ENCODE data around the gene CLBA1. TPM values are rescaled to one million over a fixed set of nuclear protein-coding genes. Genes with fewer than 3 reads are reported as not detected.

The CLBA1 gene
- polyA plus RNA-seq, 1 of the 3 experiments (the other 2 are of a cell fraction), result 18.5 TPM

DNA sequence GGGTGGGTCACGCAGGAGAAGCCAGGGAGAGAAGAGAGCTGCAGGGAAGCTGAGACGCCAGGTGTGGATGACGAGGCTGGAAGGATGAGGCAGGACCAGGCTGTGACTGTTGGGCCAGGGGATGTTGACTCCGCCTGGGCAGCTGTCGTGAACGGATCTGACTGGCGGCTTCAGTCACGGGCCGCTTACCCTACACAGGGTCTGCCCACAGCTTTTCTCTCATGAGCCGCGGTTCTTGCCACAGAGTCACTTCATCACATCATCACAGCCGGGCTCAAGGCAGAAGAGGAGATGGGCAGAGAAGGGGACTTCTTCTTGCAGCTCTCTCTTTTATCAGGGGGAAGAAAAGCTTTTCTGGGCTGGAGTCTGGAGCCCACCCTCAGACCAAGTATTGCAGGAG lies 7.7 kb downstream of the CLBA1 start:
- no peak for DNase-seq
- H3K4me3 ChIP-seq (ENCODE audit: low read depth in 2 of 2, low read length in 1 of 2), result no peak overlapping the region
- no peaks in the 10 kb centered on the region for H3K4me1 ChIP-seq (ENCODE audit: control insufficient read depth in 1 of 2, insufficient read depth in 2 of 2, low read depth in 1 of 2, low read length in 1 of 2)
- no peaks in the 10 kb centered on the region for H3K27me3 ChIP-seq (ENCODE audit: insufficient read depth)
- H2AFZ ChIP-seq (ENCODE audit: low read depth), result no peak overlapping the region
- H3K4me2 ChIP-seq, result no peak overlapping the region
- H3K27ac ChIP-seq (ENCODE audit: low read depth in 2 of 2, low read length in 1 of 2), result no peak overlapping the region
- ChIA-PET POLR2A (no interaction called here), CTCF (interaction anchor here (1.2 kb wide), 1 partner anchor 18 kb away, joined by 4 read pairs; no protein-coding TSS in a partner anchor)
- H3K9me2 ChIP-seq, result no peaks in the 10 kb centered on the region
- H3K9ac ChIP-seq, result no peak overlapping the region
- H3F3A ChIP-seq (replicated peaks; ENCODE audit: insufficient read depth), result peaks cover 12% of the 10 kb centered on the region
- peaks cover 15% of the 10 kb centered on the region; the same call in 1 of the 2 replicates for H3K79me2 ChIP-seq (ENCODE audit: insufficient read depth)
- peaks cover 8 to 50% of the 10 kb centered on the region in 2 experiments for H3K36me3 ChIP-seq (replicated peaks in 1 of 2; ENCODE audit: control insufficient read depth in 1 of 2, insufficient read depth in 2 of 2, low read length in 1 of 2)
- no peaks in the 10 kb centered on the region for H3K9me3 ChIP-seq
- no peak for TF ChIP-seq JUND (IDR thresholded peaks at IDR 0.05)
- no peak for TF ChIP-seq RFX5 (IDR thresholded peaks at IDR 0.05; ENCODE audit: low read length)
- no peak for TF ChIP-seq TAF1 (IDR thresholded peaks at IDR 0.05; ENCODE audit: borderline replicate concordance, low read depth, low read length)
- TF ChIP-seq, protein P1, sequence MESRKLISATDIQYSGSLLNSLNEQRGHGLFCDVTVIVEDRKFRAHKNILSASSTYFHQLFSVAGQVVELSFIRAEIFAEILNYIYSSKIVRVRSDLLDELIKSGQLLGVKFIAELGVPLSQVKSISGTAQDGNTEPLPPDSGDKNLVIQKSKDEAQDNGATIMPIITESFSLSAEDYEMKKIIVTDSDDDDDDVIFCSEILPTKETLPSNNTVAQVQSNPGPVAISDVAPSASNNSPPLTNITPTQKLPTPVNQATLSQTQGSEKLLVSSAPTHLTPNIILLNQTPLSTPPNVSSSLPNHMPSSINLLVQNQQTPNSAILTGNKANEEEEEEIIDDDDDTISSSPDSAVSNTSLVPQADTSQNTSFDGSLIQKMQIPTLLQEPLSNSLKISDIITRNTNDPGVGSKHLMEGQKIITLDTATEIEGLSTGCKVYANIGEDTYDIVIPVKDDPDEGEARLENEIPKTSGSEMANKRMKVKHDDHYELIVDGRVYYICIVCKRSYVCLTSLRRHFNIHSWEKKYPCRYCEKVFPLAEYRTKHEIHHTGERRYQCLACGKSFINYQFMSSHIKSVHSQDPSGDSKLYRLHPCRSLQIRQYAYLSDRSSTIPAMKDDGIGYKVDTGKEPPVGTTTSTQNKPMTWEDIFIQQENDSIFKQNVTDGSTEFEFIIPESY (IDR thresholded peaks at IDR 0.05; ENCODE audit: borderline replicate concordance, low read depth), result no peak
- no peak for TF ChIP-seq ELF1 (IDR thresholded peaks at IDR 0.05)
- TF ChIP-seq MXI1 (IDR thresholded peaks at IDR 0.05; ENCODE audit: low read depth, low read length), result no peak
- TF ChIP-seq YY1 (IDR thresholded peaks at IDR 0.05; ENCODE audit: low read depth), result no peak
- TF ChIP-seq, protein P2, sequence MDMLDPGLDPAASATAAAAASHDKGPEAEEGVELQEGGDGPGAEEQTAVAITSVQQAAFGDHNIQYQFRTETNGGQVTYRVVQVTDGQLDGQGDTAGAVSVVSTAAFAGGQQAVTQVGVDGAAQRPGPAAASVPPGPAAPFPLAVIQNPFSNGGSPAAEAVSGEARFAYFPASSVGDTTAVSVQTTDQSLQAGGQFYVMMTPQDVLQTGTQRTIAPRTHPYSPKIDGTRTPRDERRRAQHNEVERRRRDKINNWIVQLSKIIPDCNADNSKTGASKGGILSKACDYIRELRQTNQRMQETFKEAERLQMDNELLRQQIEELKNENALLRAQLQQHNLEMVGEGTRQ (IDR thresholded peaks at IDR 0.05; ENCODE audit: borderline replicate concordance, low read depth, low read length), result no peak
- no peak for TF ChIP-seq EP300 (IDR thresholded peaks at IDR 0.05; ENCODE audit: borderline replicate concordance in 1 of 2, low read depth in 1 of 2, low read length in 1 of 2)
- no peak for TF ChIP-seq FOXJ3 (CRISPR knock-in tag; IDR thresholded peaks at IDR 0.05)
- TF ChIP-seq RXRA (IDR thresholded peaks at IDR 0.05; ENCODE audit: borderline replicate concordance, low read depth), result no peak
- no peak for TF ChIP-seq RAD21 (IDR thresholded peaks at IDR 0.05; ENCODE audit: low read length)
- TF ChIP-seq FOXM1 (IDR thresholded peaks at IDR 0.05; ENCODE audit: low read depth), result no peak
- no peak for TF ChIP-seq NRF1 (IDR thresholded peaks at IDR 0.05; ENCODE audit: low read depth, low read length)
- no peak for TF ChIP-seq TCF12 (IDR thresholded peaks at IDR 0.05)
- TF ChIP-seq CHD2 (IDR thresholded peaks at IDR 0.05; ENCODE audit: low read length, partially characterized antibody), result no peak
- TF ChIP-seq GABPA (IDR thresholded peaks at IDR 0.05; ENCODE audit: low read depth), result no peak
- no peak for TF ChIP-seq TEAD4 (IDR thresholded peaks at IDR 0.05; ENCODE audit: borderline replicate concordance, insufficient read depth)
- TF ChIP-seq, protein P3, sequence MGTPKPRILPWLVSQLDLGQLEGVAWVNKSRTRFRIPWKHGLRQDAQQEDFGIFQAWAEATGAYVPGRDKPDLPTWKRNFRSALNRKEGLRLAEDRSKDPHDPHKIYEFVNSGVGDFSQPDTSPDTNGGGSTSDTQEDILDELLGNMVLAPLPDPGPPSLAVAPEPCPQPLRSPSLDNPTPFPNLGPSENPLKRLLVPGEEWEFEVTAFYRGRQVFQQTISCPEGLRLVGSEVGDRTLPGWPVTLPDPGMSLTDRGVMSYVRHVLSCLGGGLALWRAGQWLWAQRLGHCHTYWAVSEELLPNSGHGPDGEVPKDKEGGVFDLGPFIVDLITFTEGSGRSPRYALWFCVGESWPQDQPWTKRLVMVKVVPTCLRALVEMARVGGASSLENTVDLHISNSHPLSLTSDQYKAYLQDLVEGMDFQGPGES (IDR thresholded peaks at IDR 0.05; ENCODE audit: low read depth, low read length), result no peak
- H4K20me1 ChIP-seq (ENCODE audit: insufficient read depth), result no peaks in the 10 kb centered on the region
- 98% methylated on average over 12 of the region's 12 CpGs for WGBS (ENCODE audit: low lambda C conversion rate)
